ENCODE results near the gene PANK3.
"Not testable (repeated sequence)": the region's sequence is repeated elsewhere in the genome, so short reads cannot be mapped to it uniquely, and the experiment has no call there.

PANK3 gene

GRCh38 chr5:168574156-168574555, 5.0 kb downstream of the PANK3 start:
- H3K9me3 ChIP-seq (ENCODE audit: control insufficient read depth, low read depth, low read length); H3K27ac ChIP-seq (ENCODE audit: low read length); H3K36me3 ChIP-seq (ENCODE audit: control insufficient read depth, low read depth, low read length); H3K27me3 ChIP-seq (ENCODE audit: control insufficient read depth, insufficient read depth, low read length); H3K4me3 ChIP-seq (ENCODE audit: low read length); H3K9ac ChIP-seq (ENCODE audit: low read length): not testable (repeated sequence)
- peaks cover 16% of the 10 kb centered on the region for H3K4me1 ChIP-seq (ENCODE audit: control insufficient read depth, low read depth, low read length)

GRCh38 chr5:168573663-168574062, 5.5 kb downstream of the PANK3 start:
- H3K4me1 ChIP-seq (ENCODE audit: control insufficient read depth, low read depth, low read length) = peaks cover 16% of the 10 kb centered on the region
- not testable (repeated sequence) for H3K4me3 ChIP-seq (ENCODE audit: low read length); H3K9me3 ChIP-seq (ENCODE audit: control insufficient read depth, low read depth, low read length); H3K27ac ChIP-seq (ENCODE audit: low read length); H3K27me3 ChIP-seq (ENCODE audit: control insufficient read depth, insufficient read depth, low read length); H3K9ac ChIP-seq (ENCODE audit: low read length); H3K36me3 ChIP-seq (ENCODE audit: control insufficient read depth, low read depth, low read length)

GRCh38 chr5:168570490-168571328, 8.5 kb downstream of the PANK3 start:
- peaks cover under 1% of the 10 kb centered on the region for H3K4me1 ChIP-seq (ENCODE audit: control insufficient read depth, low read depth, low read length)
- peaks cover 19% of the 10 kb centered on the region for H3K36me3 ChIP-seq (ENCODE audit: control insufficient read depth, low read depth, low read length)

GRCh38 chr5:168568738-168569137, 10.4 kb downstream of the PANK3 start:
- no peaks in the 10 kb centered on the region for H3K9me3 ChIP-seq (ENCODE audit: control insufficient read depth, low read depth, low read length)
- H3K4me1 ChIP-seq (ENCODE audit: control insufficient read depth, low read depth, low read length) = no peaks in the 10 kb centered on the region
- H3K27ac ChIP-seq (ENCODE audit: low read length) = no peak overlapping the region
- H3K4me3 ChIP-seq (ENCODE audit: low read length) = no peak overlapping the region
- peaks cover 36% of the 10 kb centered on the region for H3K36me3 ChIP-seq (ENCODE audit: control insufficient read depth, low read depth, low read length)
- H3K27me3 ChIP-seq (ENCODE audit: control insufficient read depth, insufficient read depth, low read length) = no peaks in the 10 kb centered on the region
- H3K9ac ChIP-seq (ENCODE audit: low read length) = no peak overlapping the region

More at GRCh38 chr5:168570490-168571328, 8.5 kb downstream of the PANK3 start:
- Histone ChIP-seq H3K9me3 (ENCODE audit: control insufficient read depth, low read depth, low read length) (no peaks in the 10 kb centered on the region), H3K9ac (ENCODE audit: low read length) (no peak overlapping the region), H3K4me3 (ENCODE audit: low read length) (no peak overlapping the region), H3K27me3 (ENCODE audit: control insufficient read depth, insufficient read depth, low read length) (no peaks in the 10 kb centered on the region), H3K27ac (ENCODE audit: low read length) (no peak overlapping the region)

GRCh38 chr5:168563959-168564358, 15.2 kb downstream of the PANK3 start:
- Histone ChIP-seq H3K36me3 (ENCODE audit: control insufficient read depth, low read depth, low read length) (peaks cover 79% of the 10 kb centered on the region), H3K27ac (ENCODE audit: low read length) (no peak overlapping the region), H3K27me3 (ENCODE audit: control insufficient read depth, insufficient read depth, low read length) (no peaks in the 10 kb centered on the region), H3K9ac (ENCODE audit: low read length) (no peak overlapping the region), H3K9me3 (ENCODE audit: control insufficient read depth, low read depth, low read length) (no peaks in the 10 kb centered on the region), H3K4me1 (ENCODE audit: control insufficient read depth, low read depth, low read length) (no peaks in the 10 kb centered on the region), H3K4me3 (ENCODE audit: low read length) (no peak overlapping the region)

- Histone ChIP-seq H3K27me3 (ENCODE audit: control insufficient read depth, insufficient read depth, low read length) (no peaks in the 10 kb centered on the region), H3K4me1 (ENCODE audit: control insufficient read depth, low read depth, low read length) (no peaks in the 10 kb centered on the region), H3K9ac (ENCODE audit: low read length) (no peak overlapping the region), H3K27ac (ENCODE audit: low read length) (no peak overlapping the region), H3K9me3 (ENCODE audit: control insufficient read depth, low read depth, low read length) (no peaks in the 10 kb centered on the region), H3K4me3 (ENCODE audit: low read length) (no peak overlapping the region), H3K36me3 (ENCODE audit: control insufficient read depth, low read depth, low read length) (peaks cover 84% of the 10 kb centered on the region)
Measured at GRCh38 chr5:168562279-168562678, 16.9 kb downstream of the PANK3 start.

- Histone ChIP-seq H3K27me3 (ENCODE audit: control insufficient read depth, insufficient read depth, low read length) (no peaks in the 10 kb centered on the region), H3K36me3 (ENCODE audit: control insufficient read depth, low read depth, low read length) (peaks cover 85% of the 10 kb centered on the region), H3K27ac (ENCODE audit: low read length) (no peak overlapping the region), H3K4me3 (ENCODE audit: low read length) (no peak overlapping the region), H3K9me3 (ENCODE audit: control insufficient read depth, low read depth, low read length) (no peaks in the 10 kb centered on the region), H3K9ac (ENCODE audit: low read length) (no peak overlapping the region), H3K4me1 (ENCODE audit: control insufficient read depth, low read depth, low read length) (no peaks in the 10 kb centered on the region)
Measured at GRCh38 chr5:168557389-168557788, 21.8 kb downstream of the PANK3 start.

GRCh38 chr5:168553377-168554130, 25.6 kb downstream of the PANK3 start:
- Histone ChIP-seq H3K9ac (ENCODE audit: low read length) (no peak overlapping the region), H3K36me3 (ENCODE audit: control insufficient read depth, low read depth, low read length) (peaks cover 59% of the 10 kb centered on the region), H3K27me3 (ENCODE audit: control insufficient read depth, insufficient read depth, low read length) (no peaks in the 10 kb centered on the region), H3K27ac (ENCODE audit: low read length) (no peak overlapping the region), H3K9me3 (ENCODE audit: control insufficient read depth, low read depth, low read length) (no peaks in the 10 kb centered on the region), H3K4me1 (ENCODE audit: control insufficient read depth, low read depth, low read length) (no peaks in the 10 kb centered on the region), H3K4me3 (ENCODE audit: low read length) (no peak overlapping the region)

- Histone ChIP-seq H3K9ac (ENCODE audit: low read length) (no peak overlapping the region), H3K36me3 (ENCODE audit: control insufficient read depth, low read depth, low read length) (peaks cover 48% of the 10 kb centered on the region), H3K27me3 (ENCODE audit: control insufficient read depth, insufficient read depth, low read length) (no peaks in the 10 kb centered on the region), H3K27ac (ENCODE audit: low read length) (no peak overlapping the region), H3K4me3 (ENCODE audit: low read length) (no peak overlapping the region), H3K4me1 (ENCODE audit: control insufficient read depth, low read depth, low read length) (no peaks in the 10 kb centered on the region), H3K9me3 (ENCODE audit: control insufficient read depth, low read depth, low read length) (no peaks in the 10 kb centered on the region)
Measured at GRCh38 chr5:168552146-168552545, 27.0 kb downstream of the PANK3 start.

- H3K4me3 ChIP-seq (ENCODE audit: low read length) = no peak overlapping the region
- H3K36me3 ChIP-seq (ENCODE audit: control insufficient read depth, low read depth, low read length) = peaks cover 34% of the 10 kb centered on the region
- H3K27me3 ChIP-seq (ENCODE audit: control insufficient read depth, insufficient read depth, low read length) = no peaks in the 10 kb centered on the region
- H3K27ac ChIP-seq (ENCODE audit: low read length) = no peak overlapping the region
- H3K4me1 ChIP-seq (ENCODE audit: control insufficient read depth, low read depth, low read length) = no peaks in the 10 kb centered on the region
- H3K9ac ChIP-seq (ENCODE audit: low read length) = no peak overlapping the region
- no peaks in the 10 kb centered on the region for H3K9me3 ChIP-seq (ENCODE audit: control insufficient read depth, low read depth, low read length)
Measured at GRCh38 chr5:168550656-168551055, 28.5 kb downstream of the PANK3 start.

GRCh38 chr5:168549554-168549953, 29.6 kb downstream of the PANK3 start:
- Histone ChIP-seq H3K9me3 (ENCODE audit: control insufficient read depth, low read depth, low read length) (no peaks in the 10 kb centered on the region), H3K4me1 (ENCODE audit: control insufficient read depth, low read depth, low read length) (no peaks in the 10 kb centered on the region)

More at GRCh38 chr5:168549554-168549953, 29.6 kb downstream of the PANK3 start:
- Histone ChIP-seq H3K4me3 (ENCODE audit: low read length) (no peak overlapping the region), H3K27ac (ENCODE audit: low read length) (no peak overlapping the region), H3K36me3 (ENCODE audit: control insufficient read depth, low read depth, low read length) (peaks cover 23% of the 10 kb centered on the region), H3K27me3 (ENCODE audit: control insufficient read depth, insufficient read depth, low read length) (no peaks in the 10 kb centered on the region), H3K9ac (ENCODE audit: low read length) (no peak overlapping the region)

Data from iPS-18a (cell line).